AG04449 (cell line): Measurements from ENCODE around the gene VDAC1.

Source experiments
- CTCF ChIA-PET: fragments of 350-600 bp; formaldehyde crosslinking; extraction: SDS; loops from one replicate; lab custom pipeline; 2021; ENCODE audit warnings: antibody characterized with exemption; lab: Yijun Ruan, JAX
- POLR2A ChIA-PET: fragments of 400-600, 350-600 bp; formaldehyde crosslinking; extraction: SDS; loops from one replicate; lab custom pipeline; 2020; ENCODE audit warnings: antibody characterized with exemption, inconsistent platforms; lab: Yijun Ruan, JAX
- DNase-seq: peaks from one replicate; pipeline ENCODE4 v3.0.0-alpha.2; 2010; ENCODE audit warnings: low read depth, low spot score
- H3K4me3 ChIP-seq: 2 replicates; pipeline ENCODE4 v1.5.1; 2011; ENCODE audit warnings: low read depth, mild to moderate bottlenecking, control low read depth, low read length
- TF ChIP-seq, protein P1 (sequence below): IDR thresholded peaks from one replicate; pipeline ENCODE4 v1.5.1; 2011; ENCODE audit warnings: mild to moderate bottlenecking, moderate library complexity, low read length, control low read depth, inconsistent platforms; ENCODE audit not compliant: insufficient read depth; ENCODE audit errors: missing control alignments

The VDAC1 gene

DNA sequence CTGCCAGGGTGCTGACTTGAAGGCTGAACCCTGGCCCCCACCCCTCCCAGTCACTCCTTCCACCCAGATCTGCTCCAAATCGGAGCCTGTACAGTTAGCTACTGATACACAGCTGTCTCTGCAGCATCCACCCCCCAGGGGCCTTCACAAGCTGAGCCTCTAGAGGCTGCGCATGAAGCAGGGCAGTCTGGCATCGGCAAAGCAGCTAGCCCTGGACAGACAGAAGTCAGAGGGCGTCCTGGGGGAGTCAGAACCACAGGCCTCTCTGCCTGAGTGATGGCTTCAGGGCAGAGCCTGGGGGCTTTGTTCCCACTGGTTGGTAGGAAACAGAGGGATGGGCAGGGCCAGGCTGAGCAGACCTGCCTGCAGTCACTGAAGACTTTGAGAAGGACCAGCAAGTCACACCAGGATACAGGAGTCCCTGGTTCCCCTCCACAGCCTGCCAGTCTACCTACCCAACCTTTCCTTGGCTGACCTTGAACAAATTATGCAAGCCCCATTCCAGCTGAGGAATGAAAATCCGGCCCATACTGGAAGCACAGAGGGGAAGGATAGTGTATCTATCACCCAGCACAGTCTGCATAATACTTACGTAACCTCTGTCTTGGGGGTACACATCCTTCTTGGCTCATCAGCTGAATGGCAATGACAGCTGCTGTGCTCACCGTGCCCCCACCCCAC lies 8.8 kb downstream of the VDAC1 start:
- ChIA-PET POLR2A (interaction anchor here (0.7 kb wide), 1 partner anchor 125 kb away, joined by 3 read pairs; no protein-coding TSS in a partner anchor), CTCF (interaction anchor here (1.3 to 7.9 kb wide), 5 partner anchors 9 to 44 kb away, joined by 3 to 72 read pairs (median 6); partner anchors contain the start of gene VDAC1)
- TF ChIP-seq, protein P1, sequence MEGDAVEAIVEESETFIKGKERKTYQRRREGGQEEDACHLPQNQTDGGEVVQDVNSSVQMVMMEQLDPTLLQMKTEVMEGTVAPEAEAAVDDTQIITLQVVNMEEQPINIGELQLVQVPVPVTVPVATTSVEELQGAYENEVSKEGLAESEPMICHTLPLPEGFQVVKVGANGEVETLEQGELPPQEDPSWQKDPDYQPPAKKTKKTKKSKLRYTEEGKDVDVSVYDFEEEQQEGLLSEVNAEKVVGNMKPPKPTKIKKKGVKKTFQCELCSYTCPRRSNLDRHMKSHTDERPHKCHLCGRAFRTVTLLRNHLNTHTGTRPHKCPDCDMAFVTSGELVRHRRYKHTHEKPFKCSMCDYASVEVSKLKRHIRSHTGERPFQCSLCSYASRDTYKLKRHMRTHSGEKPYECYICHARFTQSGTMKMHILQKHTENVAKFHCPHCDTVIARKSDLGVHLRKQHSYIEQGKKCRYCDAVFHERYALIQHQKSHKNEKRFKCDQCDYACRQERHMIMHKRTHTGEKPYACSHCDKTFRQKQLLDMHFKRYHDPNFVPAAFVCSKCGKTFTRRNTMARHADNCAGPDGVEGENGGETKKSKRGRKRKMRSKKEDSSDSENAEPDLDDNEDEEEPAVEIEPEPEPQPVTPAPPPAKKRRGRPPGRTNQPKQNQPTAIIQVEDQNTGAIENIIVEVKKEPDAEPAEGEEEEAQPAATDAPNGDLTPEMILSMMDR, result no peak
- no peak for DNase-seq
- no peak overlapping the region for H3K4me3 ChIP-seq

DNA sequence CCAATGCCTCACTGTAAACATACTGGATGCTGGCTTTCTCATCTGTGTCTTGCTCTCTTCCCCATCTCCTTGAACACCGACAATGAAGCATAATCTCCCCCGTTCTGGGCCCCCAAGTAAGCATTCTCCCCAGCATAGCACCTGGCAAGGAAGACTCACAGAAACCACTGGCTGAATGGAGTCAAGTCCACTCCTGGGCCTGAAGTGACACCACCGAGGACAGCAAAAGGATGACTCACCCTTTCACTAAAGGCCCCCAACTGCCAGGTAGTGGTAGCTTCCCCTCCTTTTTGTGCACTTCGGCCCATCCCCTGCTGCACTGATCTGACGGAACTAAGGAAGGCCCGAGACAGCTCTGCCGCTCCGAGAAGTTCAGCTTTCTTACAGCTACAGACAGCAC lies 9.4 kb downstream of the VDAC1 start:
- POLR2A ChIA-PET, result interaction anchor here (0.7 kb wide), 1 partner anchor 125 kb away, joined by 3 read pairs; no protein-coding TSS in a partner anchor
- TF ChIP-seq, protein P1, result no peak
- CTCF ChIA-PET, result interaction anchor here (1.3 to 7.9 kb wide), 3 partner anchors 8 to 45 kb away, joined by 3 to 72 read pairs (median 13); no protein-coding TSS in a partner anchor
- DNase-seq, result no peak
- H3K4me3 ChIP-seq, result no peak overlapping the region

DNA sequence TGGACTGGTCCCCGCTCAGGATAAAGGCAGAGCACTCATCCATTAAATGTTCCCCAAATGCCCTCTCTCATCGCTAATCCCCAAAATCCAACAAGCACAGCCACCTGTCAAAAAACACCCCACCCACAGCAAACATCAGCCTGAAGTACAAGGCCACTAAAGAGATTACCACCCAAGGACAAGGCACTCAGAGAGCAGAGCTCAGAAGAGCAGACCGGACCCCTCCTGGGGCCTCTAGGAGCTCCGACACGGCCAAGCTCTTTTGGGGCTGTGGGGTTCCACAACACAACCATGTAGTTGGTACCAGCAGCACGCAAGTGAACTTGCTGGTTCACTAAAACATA lies 9.8 kb downstream of the VDAC1 start:
- TF ChIP-seq, protein P1, result no peak
- CTCF ChIA-PET, result interaction anchor here (1.3 to 7.9 kb wide), 3 partner anchors 8 to 45 kb away, joined by 3 to 72 read pairs (median 13); no protein-coding TSS in a partner anchor
- no peak overlapping the region for H3K4me3 ChIP-seq
- no peak for DNase-seq
- POLR2A ChIA-PET, result no interaction called here

DNA sequence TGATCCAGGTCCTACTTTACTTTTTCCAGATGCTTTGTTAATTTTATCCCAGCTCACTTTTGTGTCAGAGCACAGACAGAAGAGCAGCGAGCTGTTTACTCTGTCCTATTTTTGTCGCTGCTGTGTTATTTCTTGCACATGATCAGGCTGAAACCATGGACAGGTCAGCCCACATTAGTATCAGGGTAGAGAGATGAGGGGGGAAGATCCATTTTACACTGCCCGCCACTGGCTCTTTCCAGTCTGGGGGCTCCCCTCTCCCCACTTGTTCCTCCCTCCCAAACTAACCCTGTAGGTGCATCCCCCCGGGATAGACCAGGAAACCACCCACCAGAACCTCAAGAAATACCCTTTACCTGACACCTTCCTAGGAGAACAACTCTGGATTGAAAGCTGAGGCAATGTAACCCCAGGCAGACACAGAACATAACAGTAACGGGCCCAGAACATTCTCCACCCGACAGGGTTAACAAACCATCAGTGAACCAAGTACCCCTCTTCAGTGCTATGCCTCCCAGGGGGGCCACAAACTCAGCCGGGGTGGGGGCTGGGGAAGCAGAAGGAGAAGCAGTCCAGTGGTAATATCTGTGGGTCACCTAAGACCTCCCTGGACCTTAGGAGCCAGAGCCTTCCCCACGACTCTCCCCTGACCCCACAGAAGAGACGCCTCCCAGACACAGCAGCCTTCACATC lies 10.3 kb downstream of the VDAC1 start:
- DNase-seq, result no peak
- CTCF ChIA-PET, result interaction anchor here (1.8 to 7.9 kb wide), 3 partner anchors 7 to 15 kb away, joined by 5 to 72 read pairs (median 13); partner anchors contain the start of gene VDAC1
- H3K4me3 ChIP-seq, result no peak overlapping the region
- TF ChIP-seq, protein P1, result no peak
- POLR2A ChIA-PET, result interaction anchor here (0.5 kb wide), 1 partner anchor 10 kb away, joined by 3 read pairs; no protein-coding TSS in a partner anchor

DNA sequence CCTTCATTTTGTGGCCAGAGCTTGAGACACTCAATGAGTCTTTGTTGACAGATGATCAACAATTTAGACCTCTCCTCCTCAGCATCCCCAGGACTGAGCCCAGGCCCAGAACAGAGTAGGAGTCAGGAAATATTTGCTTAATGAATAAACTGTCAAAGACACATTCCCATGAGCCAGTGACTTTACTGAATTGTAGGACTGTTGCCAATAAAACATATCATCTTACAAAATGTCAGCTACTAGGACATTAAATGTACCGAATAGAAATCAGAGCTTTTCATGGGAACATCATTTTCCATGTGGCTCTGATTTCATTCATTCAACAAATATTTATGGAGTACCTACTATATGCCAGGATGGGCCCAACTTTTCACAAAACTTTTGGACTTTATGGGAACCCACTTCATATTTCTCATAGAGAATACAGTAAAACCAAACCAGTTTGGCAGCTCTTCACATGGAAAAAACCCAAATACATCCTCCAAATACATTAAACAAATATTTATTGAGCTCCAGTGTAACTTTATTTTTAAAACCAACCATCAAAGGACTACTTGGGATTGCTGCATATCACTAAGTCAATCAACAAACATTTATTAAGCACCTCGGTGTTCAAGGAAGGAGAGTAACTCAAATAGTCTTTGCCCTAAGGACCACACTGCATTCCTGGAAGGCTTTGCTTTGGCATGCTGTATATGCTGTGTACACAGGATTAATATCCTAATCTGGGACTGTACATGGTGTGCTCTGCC lies 11.4 kb downstream of the VDAC1 start:
- POLR2A ChIA-PET, result interaction anchor here (0.5 to 0.6 kb wide), 2 partner anchors 9 to 148 kb away, joined by 3 read pairs; no protein-coding TSS in a partner anchor
- no peak overlapping the region for H3K4me3 ChIP-seq
- no peak for DNase-seq
- TF ChIP-seq, protein P1, result no peak
- CTCF ChIA-PET, result interaction anchor here (0.7 to 7.9 kb wide), 7 partner anchors 6 to 882 kb away, joined by 3 to 72 read pairs (median 5); partner anchors contain the start of gene VDAC1
